ENCODE data around the gene MYO9B.

MYO9B gene, protein sequence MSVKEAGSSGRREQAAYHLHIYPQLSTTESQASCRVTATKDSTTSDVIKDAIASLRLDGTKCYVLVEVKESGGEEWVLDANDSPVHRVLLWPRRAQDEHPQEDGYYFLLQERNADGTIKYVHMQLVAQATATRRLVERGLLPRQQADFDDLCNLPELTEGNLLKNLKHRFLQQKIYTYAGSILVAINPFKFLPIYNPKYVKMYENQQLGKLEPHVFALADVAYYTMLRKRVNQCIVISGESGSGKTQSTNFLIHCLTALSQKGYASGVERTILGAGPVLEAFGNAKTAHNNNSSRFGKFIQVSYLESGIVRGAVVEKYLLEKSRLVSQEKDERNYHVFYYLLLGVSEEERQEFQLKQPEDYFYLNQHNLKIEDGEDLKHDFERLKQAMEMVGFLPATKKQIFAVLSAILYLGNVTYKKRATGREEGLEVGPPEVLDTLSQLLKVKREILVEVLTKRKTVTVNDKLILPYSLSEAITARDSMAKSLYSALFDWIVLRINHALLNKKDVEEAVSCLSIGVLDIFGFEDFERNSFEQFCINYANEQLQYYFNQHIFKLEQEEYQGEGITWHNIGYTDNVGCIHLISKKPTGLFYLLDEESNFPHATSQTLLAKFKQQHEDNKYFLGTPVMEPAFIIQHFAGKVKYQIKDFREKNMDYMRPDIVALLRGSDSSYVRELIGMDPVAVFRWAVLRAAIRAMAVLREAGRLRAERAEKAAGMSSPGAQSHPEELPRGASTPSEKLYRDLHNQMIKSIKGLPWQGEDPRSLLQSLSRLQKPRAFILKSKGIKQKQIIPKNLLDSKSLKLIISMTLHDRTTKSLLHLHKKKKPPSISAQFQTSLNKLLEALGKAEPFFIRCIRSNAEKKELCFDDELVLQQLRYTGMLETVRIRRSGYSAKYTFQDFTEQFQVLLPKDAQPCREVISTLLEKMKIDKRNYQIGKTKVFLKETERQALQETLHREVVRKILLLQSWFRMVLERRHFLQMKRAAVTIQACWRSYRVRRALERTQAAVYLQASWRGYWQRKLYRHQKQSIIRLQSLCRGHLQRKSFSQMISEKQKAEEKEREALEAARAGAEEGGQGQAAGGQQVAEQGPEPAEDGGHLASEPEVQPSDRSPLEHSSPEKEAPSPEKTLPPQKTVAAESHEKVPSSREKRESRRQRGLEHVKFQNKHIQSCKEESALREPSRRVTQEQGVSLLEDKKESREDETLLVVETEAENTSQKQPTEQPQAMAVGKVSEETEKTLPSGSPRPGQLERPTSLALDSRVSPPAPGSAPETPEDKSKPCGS (N-terminal part only)

DNA sequence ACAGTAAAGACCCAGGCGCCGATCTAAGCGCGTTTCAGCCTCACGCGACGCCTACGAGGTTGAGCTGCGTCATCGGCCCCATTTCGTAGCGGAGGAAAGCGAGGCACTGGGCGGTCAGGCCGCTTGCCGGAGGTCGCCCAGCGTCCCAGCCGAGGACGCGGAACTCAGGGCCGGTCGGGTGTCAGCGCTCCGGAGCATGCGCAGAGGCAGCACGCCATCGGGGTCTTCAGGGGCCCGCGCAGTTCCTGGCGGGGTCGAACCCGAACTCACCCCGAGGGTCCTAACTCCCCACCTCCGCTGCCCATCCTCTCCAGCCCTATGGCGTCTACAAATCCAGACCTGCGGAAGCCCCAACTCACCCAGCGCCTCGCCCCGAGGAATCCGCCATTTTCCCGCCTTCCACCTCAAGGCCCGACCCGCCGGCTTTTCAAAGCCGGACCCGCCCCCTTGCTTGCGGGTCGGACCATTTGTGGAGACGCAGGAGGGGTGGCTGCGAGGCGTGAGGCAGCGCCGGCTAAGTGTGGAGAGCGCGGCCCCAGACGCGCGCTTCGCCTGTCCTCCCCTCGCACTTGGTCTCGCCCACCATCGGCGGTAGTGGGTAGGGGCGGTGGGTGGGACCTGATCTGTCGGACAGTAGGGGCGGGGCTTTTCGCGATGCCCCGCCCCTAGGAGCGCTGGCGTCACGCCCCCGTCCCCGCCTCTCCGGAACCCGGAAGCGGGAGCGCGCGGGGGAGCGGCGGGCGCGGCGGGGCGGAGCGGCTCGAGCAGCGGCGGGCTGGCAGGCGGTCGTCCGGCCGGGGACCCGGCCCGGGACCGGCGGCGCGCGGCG is at the start of gene MYO9B, which contains the start of gene HAUS8:
Gene MYO9B, plus strand, starts transcription at position 743 of the 829 bp plus-strand sequence. CDS start 25,941 bp downstream, outside the sequence.
Gene HAUS8, minus strand, starts transcription at position 418 of the 829 bp plus-strand sequence. Its CDS starts 30 bp downstream, at position 388.
- DNase-seq, result peak; percentile 77 to 100 (median 97)

DNA sequence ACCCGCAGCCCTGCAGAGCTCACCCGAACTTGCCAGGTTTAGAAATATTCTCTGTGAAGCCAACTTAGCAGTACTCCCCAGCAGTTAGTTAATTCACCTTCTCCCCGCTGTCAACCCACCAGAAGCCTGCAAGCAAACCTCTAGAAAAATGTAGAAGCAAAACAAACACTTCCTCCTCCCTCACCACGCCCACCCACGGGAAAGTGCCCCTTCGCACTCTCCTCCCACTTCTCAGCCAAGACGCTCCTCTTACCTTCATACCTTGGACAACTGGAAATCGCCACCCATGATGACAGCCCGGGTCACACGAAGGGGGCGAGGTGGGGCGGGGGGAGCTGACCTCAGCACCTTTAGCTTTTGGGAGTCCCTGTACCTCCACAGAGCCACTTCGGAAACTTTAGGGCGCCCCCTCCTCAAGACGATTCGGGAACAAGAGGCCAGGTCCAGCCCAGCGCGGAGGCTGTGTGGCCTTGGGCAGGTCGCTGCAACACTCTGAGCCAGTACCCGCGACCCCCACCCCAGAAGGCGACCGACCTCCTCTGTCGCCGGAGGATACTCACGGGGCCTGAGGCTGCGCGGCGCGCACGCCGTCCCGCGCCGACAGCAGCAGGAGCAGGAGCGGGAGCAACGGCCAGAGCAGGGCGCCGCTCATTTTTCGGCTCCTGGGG is 49.5 kb upstream of the MYO9B start:
- DNase-seq, result no peak

- DNase-seq, result no peak
These were observed 48.7 kb upstream of the MYO9B start, which contains the start of gene CPAMD8 for GRCh38 chr19:17026706-17027534. TSS of gene CPAMD8 (minus strand) at chr19:17026810. CDS start at chr19:17026642, 168 bp downstream.

- DNase-seq, result no peak
These were observed 48.0 kb upstream of the MYO9B start for GRCh38 chr19:17027535-17027975.

GRCh38 chr19:17031741-17032140 is 43.8 kb upstream of the MYO9B start:
- DNase-seq, result no peak

DNA sequence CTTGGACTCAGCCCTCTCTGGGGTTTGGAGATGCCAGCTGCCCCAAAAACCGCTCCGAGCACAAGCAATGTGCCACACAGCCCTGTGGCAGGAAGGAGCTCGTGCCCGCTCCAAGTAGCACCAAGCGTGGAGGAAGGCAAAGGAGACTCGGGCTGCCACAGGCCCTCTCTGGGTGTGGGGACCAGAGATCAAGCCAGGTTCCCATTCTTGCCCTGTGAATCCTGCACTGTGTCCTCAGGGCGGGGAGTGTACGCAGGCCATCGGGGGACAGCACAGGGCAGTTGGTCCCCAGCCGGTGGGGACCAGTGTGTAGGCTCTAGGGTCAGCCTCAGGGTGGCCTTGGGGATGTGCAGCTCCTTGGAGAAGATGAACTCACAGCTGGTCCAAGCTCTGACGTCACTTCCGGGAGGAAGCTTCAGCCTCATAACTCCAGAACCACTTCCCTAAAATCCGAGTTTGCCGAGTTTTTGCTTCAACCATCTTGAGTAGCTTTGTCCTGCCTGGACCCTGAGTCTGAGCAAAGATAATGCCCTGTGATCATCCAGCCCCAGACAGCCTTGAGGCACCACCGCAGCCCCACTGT is 39.6 kb upstream of the MYO9B start:
- DNase-seq, result no peak

DNA sequence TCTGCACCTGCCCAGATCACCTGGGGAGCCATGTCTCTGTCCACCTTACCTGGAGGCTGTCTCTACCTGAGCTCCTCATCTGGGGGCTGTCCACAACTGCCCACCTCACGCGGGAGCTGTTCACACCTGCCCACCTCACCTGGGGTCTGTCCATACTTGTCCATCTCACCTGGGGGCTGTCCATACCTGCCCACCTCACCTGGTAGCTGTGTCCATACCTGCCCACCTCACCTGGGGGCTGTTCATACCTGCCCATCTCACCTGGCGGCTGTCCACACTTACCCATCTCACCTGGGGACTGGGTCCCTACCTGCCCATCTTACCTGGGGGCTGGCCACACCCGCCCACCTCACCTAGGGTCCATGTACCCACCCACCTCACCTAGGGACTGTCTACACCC is 38.9 kb upstream of the MYO9B start:
- no peak for DNase-seq

DNA sequence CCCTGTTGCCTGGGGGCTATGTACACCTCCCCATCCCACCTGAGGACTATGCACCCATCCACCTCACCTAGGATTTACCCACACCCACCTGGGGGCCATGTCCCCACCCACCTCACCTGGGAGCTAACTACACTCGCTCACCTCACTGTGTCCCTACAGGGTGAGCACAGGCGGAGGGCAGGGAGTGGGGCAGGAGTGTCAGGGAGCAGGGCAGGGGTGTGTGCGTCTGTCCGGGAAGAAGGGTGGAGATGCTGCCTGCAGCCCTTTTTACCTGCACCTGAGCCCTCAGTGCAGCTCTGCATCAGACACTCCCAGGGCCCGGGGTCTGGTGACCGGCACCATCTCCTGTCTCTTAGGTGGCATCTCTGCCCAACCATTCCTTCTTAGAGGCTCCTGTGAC is 38.4 kb upstream of the MYO9B start:
- no peak for DNase-seq

DNA sequence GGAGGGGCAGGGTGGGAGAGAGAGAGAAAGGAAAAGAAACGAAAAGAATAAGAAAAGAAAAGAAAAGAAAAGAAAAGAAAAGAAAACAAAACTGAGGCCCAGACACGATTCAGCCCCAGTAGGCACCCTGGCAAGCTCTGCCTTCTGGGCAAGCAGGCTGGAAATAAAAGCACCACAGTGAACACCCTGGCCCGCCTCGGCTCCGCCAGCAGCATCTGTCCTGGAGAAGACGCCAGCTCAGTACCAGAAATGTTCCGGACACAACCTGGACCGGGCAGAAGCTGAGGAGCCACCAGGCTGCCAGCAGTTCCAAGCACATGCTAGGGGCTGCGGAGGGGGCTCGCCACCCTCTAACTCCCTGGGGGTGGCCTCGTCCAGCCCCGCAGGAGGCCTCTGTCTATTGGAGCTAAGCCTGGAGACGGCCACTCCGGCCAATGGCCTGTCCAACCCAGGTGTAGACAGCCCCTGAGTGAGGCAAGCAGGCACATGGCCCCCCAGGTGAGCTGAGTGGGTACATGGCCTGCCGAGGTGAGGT is 37.5 kb upstream of the MYO9B start:
- peak in 6 of 14 donors; percentile 24 to 67 (median 53) for DNase-seq

GRCh38 chr19:17041976-17042375 is 33.6 kb upstream of the MYO9B start:
- DNase-seq, result no peak

- no peak for DNase-seq
These were observed 31.8 kb upstream of the MYO9B start for GRCh38 chr19:17043744-17044143.

- DNase-seq, result no peak
These were observed 29.6 kb upstream of the MYO9B start for GRCh38 chr19:17045907-17046502.

- peak in 3 of 14 donors; percentile 13 to 34 (median 33) for DNase-seq
These were observed 26.6 kb upstream of the MYO9B start for GRCh38 chr19:17048885-17049453.

GRCh38 chr19:17049711-17050280 is 25.8 kb upstream of the MYO9B start:
- DNase-seq, result no peak

DNA sequence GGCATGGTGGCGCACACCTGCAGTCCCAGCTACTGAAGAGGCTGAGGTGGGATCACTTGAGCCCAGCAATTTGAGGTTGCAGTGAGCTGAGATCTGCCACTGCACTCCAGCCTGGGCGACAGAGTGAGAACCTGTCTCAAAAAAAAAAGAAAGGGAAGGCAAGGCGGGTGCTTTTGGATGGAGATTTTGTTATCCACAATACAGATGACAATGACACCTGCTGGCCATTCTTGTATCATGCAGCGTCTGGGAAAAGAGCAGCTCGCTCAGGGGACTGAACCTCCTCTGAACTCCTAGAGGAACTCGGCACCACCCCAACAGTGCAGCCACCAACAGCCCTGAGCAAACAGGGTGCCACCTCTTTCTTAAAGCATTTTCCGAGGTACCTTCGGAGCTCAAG is 23.1 kb upstream of the MYO9B start:
- DNase-seq, result peak in 3 of 14 donors; percentile 7 to 11 (median 9)

DNA sequence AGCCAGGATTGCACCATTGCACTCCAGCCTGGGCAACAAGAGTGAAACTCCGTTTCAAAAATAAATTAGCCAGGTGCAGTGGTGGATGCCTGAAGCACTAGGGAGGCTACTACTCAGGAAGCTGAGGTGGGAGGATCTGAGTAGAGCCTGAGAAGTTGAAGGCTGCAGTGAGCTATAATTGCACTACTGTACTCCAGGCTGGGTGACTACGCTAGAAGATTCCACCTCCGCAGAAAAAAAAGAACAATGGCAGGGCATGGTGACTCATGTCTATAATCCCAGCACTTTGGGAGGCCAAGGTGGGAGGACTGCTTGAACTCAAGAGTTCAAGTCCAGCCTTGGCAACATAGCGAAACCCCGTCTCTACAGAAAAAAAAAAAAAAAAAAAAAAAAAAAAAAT is 20.8 kb upstream of the MYO9B start:
- no peak for DNase-seq

- no peak for DNase-seq
These were observed 19.9 kb upstream of the MYO9B start for GRCh38 chr19:17055636-17056035.

DNA sequence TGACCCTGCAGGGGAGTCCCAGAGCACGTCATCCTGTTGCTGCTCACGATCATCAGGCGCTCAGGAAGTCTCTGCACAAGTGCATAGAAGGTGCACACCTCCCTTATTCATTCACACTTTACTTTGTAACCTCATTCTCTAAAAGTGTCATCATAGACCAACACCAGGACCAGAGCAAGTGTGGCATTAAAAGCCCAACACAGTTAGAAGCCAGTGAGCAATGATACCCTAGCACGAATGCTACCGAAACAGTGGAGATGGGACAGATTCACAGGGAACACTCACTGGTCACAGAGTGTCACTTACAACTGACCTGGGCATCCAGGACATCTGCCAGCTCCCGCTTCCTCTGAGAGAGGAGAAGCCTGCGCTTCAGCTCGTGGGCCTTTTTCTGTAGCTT is 17.3 kb upstream of the MYO9B start:
- DNase-seq, result no peak

Measured in C1 segment of cervical spinal cord (tissue), 14 donors.